Measurements from ENCODE around the gene OSTN.
"Not testable (repeated sequence)": the region's sequence is repeated elsewhere in the genome, so short reads cannot be mapped to it uniquely, and the experiment has no call there.

Gene OSTN

DNA sequence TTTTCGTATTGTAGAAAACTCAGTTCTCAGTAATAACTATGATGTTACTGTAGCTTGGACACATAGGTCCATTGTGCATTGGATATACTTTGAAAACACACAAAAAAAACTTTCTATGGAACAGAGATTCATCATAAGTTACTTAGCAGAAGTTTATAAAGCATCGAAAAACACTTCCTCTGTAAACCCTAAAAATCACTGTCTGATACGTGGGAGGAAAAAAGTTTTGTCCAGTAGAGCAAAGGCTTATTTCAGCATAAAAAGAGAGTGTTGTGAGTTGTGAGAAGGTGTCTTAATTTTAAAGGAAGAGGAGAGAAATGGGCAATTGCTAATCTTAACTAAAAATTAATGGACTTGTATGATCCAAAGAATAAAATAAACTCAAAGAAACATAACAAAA lies 64.8 kb downstream of the OSTN start:
- TF ChIP-seq, protein P1, sequence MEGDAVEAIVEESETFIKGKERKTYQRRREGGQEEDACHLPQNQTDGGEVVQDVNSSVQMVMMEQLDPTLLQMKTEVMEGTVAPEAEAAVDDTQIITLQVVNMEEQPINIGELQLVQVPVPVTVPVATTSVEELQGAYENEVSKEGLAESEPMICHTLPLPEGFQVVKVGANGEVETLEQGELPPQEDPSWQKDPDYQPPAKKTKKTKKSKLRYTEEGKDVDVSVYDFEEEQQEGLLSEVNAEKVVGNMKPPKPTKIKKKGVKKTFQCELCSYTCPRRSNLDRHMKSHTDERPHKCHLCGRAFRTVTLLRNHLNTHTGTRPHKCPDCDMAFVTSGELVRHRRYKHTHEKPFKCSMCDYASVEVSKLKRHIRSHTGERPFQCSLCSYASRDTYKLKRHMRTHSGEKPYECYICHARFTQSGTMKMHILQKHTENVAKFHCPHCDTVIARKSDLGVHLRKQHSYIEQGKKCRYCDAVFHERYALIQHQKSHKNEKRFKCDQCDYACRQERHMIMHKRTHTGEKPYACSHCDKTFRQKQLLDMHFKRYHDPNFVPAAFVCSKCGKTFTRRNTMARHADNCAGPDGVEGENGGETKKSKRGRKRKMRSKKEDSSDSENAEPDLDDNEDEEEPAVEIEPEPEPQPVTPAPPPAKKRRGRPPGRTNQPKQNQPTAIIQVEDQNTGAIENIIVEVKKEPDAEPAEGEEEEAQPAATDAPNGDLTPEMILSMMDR (IDR thresholded peaks at IDR 0.05; ENCODE audit: borderline replicate concordance, insufficient read depth, low read depth, low read length), result no peak
- no peak overlapping the region for H3K4me3 ChIP-seq (ENCODE audit: low read depth, low read length)

DNA sequence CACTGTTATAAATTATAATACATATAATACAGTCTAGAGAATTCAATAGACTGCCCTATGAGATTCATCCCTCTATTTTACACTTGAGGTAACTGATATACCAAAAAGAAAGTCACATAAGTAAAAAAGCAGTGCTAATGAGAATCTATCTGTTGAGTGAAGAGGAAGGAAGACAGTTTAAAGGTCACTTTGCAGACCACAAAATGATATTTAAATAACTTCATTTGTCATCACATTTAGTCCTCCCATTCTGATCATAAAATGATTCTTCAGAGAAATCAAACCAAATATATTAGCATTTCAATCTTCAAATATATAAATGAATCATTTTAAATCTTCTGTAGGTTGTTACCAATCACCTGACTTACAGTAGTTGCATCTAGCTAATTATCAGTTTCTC lies 69.7 kb downstream of the OSTN start:
- H3K4me3 ChIP-seq (ENCODE audit: low read depth, low read length), result no peak overlapping the region
- TF ChIP-seq, protein P1 (IDR thresholded peaks at IDR 0.05; ENCODE audit: borderline replicate concordance, insufficient read depth, low read depth, low read length), result no peak

DNA sequence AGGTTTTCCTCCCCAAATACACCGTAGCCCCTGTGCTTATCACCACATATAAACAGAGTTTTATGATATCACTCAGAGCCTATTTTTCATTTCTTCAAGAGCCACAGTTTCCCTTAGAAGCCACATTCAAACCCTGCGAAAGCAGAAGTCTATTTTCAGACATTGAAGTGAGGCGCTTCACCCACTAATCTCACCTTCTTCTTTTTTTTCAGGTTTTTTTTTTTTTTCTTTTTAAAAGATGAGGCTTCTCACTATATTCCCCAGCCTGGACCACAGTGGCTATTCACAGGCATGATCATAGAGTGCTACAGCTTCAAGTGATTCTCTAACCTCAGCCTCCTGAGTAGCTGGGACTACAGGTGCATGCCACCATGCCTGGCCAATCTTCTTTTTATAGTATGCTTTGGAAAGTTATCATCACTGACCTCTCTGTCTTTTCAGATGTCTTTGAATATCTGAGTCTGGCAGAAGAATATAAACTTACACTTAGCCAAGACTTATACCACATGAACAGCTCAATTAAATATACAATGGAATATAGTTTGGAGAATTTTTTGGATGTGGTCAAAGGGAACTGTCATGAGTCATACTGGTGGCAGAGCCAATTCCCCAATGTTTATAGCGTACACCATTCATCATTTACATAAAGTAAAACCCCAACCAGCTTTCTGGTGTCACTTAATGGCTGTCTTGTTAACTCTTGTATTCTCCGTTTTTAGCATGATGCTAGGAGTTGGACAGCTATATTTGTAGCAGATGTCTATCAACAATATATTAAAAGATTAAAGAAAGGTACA lies 70.4 kb downstream of the OSTN start:
- H3K4me3 ChIP-seq (ENCODE audit: low read depth, low read length), result no peak overlapping the region
- TF ChIP-seq, protein P1 (IDR thresholded peaks at IDR 0.05; ENCODE audit: borderline replicate concordance, insufficient read depth, low read depth, low read length), result no peak

DNA sequence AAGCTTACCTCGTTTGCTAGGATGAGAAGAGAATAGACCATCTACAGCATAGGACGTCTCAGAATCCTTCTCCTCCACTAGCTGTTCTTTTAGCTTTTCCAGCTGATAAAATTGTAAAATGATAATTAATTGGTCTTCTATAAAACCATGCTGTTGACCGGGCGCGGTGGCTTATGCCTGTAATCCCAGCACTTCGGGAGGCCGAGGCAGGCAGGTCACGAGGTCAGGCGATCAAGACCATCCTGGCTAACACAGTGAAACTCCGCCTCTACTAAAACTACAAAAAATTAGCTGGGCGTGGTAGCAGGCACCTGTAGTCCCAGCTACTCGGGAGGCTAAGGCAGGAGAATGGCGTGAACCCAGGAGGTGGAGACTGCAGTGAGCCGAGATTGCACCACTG lies 76.2 kb downstream of the OSTN start:
- not testable (repeated sequence) for H3K4me3 ChIP-seq (ENCODE audit: low read depth, low read length)

DNA sequence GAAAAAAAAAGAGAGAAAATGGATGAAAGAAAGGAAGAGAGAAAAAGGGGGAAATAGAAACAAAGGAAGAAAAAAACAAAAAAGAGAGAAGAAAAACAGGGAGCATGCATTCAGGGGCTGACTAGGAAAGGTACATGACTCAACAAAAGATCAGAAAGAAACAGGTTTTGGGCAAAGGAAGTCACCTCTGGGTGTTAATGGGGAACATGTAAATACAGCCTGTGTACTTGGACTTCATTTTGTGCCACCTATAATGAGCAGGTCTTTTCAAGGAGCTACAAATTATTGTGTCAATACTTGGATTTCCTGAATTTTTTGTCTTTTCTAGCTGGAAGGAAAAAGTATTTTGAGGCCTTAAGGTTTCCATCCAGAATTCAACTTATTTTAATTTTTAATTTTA lies 76.7 kb downstream of the OSTN start:
- H3K4me3 ChIP-seq (ENCODE audit: low read depth, low read length), result no peak overlapping the region
- TF ChIP-seq, protein P1 (IDR thresholded peaks at IDR 0.05; ENCODE audit: borderline replicate concordance, insufficient read depth, low read depth, low read length), result no peak

DNA sequence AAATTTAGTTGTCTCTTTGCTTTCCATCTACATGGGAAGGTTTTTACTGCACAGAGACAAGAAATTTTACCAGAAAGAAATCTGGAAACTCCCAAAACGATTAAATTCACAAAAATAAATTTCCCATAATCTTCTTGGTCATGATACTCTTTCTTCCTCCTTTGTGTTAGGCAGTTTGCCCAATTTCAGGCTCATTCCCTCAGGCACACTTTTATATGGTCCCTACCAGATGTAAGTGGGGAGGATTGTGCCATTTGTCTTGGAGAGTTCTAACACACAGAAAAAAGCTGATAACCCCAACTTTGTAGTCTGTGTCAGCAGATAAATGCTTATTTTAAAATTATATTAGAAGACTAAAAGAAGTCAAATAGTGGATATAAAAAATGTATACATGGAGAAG lies 81.1 kb downstream of the OSTN start:
- H3K4me3 ChIP-seq (ENCODE audit: low read depth, low read length), result no peak overlapping the region
- TF ChIP-seq, protein P1 (IDR thresholded peaks at IDR 0.05; ENCODE audit: borderline replicate concordance, insufficient read depth, low read depth, low read length), result no peak

DNA sequence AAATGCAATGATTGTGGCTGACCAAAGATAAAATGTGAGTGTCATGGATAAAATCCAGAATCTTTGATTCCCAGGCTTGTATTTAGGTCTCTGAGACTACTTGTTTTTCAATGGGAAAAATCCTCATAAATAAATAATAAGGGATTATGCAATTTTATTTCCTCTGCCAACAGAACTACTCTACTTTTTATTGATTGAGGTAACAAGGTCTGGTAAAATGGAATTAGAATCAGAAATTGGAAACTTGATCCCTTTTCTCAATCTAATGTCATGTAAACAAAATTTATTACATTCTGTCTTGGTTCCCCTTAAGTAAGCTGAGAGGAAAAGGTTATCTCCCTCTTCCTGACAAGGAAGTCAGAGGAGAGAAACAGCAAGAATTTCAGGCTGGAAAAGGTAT lies 81.8 kb downstream of the OSTN start:
- no peak overlapping the region for H3K4me3 ChIP-seq (ENCODE audit: low read depth, low read length)
- TF ChIP-seq, protein P1 (IDR thresholded peaks at IDR 0.05; ENCODE audit: borderline replicate concordance, insufficient read depth, low read depth, low read length), result no peak

Data from GM12875 (cell line).